Gastrocnemius medialis (tissue), 4 donors: ENCODE data around the gene GABBR1. TPM values are rescaled to one million over a fixed set of nuclear protein-coding genes. Genes with fewer than 3 reads are reported as not detected.

Experiments
- ATAC-seq, 2 donors: fragments of 150-250 bp; one replicate each; pipeline ENCODE4 v1.9.1; 2016
- DNase-seq, 2 donors: peaks; one replicate each; pipeline ENCODE4 v3.0.0-alpha.2; 2019
- H3K27ac ChIP-seq, 4 donors: fragments of 200-600 bp; sonication (generic); 1 replicate in 1 of 4; 2 replicates in 3 of 4; pipeline ENCODE4 v1.5.1; 2016 to 2018; ENCODE audit warnings: mild to moderate bottlenecking in 2 of 4, moderate library complexity in 1 of 4
- H3K27me3 ChIP-seq, 3 donors: fragments of 200-600 bp; sonication (generic) in 2 of 3; 1 replicate in 1 of 3; 2 replicates in 2 of 3; pipeline versions ENCODE4 v1.5.1 to v1.6.0; 2016 to 2019; ENCODE audit warnings: mild to moderate bottlenecking in 1 of 3, moderate library complexity in 1 of 3
- H3K36me3 ChIP-seq, 2 donors: fragments of 200-600 bp; sonication (generic) in 1 of 2; one replicate each; pipeline ENCODE4 v1.5.1; 2017 to 2018
- H3K4me1 ChIP-seq, 2 donors: fragments of 200-600 bp; sonication (generic) in 1 of 2; one replicate each; pipeline ENCODE4 v1.5.1; 2016 to 2017; ENCODE audit warnings: mild to moderate bottlenecking in 2 of 2
- H3K4me3 ChIP-seq, 4 donors: fragments of 200-600 bp; sonication (generic) in 3 of 4; 1 replicate in 1 of 4; 2 replicates in 3 of 4; pipeline ENCODE4 v1.5.1; 2016 to 2019; ENCODE audit warnings: mild to moderate bottlenecking in 2 of 4
- H3K9me3 ChIP-seq, 3 donors: fragments of 200-600 bp; sonication (generic) in 2 of 3; 1 replicate in 1 of 3; 2 replicates in 2 of 3; pipeline ENCODE4 v1.5.1; 2016 to 2019
- CTCF ChIP-seq, 5 experiments: fragments of 450-650 bp in 3 of 5; fragments of 200-600 bp in 2 of 5; sonication (generic) in 2 of 5; IDR thresholded peaks in 4 of 5; conservative IDR thresholded peaks in 1 of 5; 1 replicate in 4 of 5; 2 replicates in 1 of 5; pipeline ENCODE4 v1.5.1; 2016 to 2019; ENCODE audit warnings: antibody characterized with exemption in 5 of 5, mild to moderate bottlenecking in 3 of 5, moderate library complexity in 3 of 5
- POLR2A ChIP-seq, 2 donors: fragments of 450-650 bp; IDR thresholded peaks; one replicate each; pipeline ENCODE4 v1.6.1; 2017; ENCODE audit warnings: antibody characterized with exemption in 2 of 2, mild to moderate bottlenecking in 2 of 2, moderate library complexity in 2 of 2
- in situ Hi-C, 4 donors: fragments of 200-750 bp; cut with MboI; loops; one replicate each; pipeline versions ENCODE4 v1.15.0 to v1.8.0; 2017; ENCODE audit warnings: low sequenced_read_pairs in 4 of 4
- intact Hi-C: fragments of 100-400 bp; cut with DNase I; formaldehyde crosslinking; loops from one replicate; pipeline ENCODE4 v1.15.1; 2023; ENCODE audit warnings: low total_unique reads
- total RNA-seq, 4 donors: library from RNA; depleted of rRNA; stranded (reverse); fragments of >200 nt; gene quantifications; one replicate each; pipeline versions ENCODE4 v1.1.0 to v1.2.3, GENCODE V29; 2016

Gene GABBR1
- 1 to 10 TPM; 1.0 to 3.8 (median 3.1) TPM for total RNA-seq

DNA sequence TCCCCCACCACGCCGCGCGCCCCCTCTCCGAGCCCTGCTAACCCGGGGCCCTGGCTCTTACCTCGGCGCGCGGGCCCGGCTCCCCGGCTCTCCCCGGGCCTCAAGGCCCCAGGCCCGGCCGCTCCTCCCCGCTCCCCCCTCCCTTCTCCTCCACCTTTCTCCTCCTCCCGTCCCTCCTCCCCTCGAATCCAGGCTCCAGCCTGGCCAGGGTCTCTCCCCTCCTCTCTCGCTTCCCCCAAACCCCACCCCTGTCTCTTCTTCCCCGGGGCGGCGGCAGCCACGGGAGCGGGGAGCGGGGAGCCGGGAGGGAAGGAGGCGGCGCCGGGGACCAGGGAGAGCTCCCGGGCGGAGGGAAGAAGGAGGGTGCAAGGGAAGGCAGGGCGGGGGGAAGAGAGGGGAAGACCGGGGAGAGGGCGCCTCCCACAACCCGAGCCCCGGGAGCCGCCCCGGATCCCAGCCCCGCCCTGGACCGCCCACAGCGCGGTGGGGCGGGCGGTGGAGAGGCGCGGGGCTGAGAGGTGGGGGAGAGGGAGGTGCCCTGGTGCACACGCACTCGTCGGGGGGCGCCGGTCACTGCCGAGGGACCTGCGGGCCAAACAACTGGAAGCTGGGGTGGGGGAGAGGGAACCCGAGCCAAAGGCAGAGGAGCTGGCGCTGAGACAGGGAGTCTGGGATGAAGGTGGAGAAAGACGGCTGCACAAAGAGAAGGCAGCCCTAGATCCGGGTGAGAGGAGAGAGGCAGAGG, at the start of gene GABBR1:
Gene GABBR1, minus strand, starts transcription at position 395 of the 745 bp plus-strand sequence. CDS start 798 bp downstream, outside the sequence.
- Histone ChIP-seq H3K36me3 (no peaks in the 10 kb centered on the region), H3K9me3 (no peaks in the 10 kb centered on the region), H3K27me3 (peaks cover 35 to 49% (median 37%) of the 10 kb centered on the region in 3 donors), H3K4me3 (peak within 1 kb of the TSS; percentile 60 to 79 (median 74)), H3K4me1 (peaks cover 4 to 15% of the 10 kb centered on the region in 2 donors), H3K27ac (peak within 1 kb of the TSS; percentile 51 to 78 (median 76))
- in situ Hi-C loops (no loop called here), intact Hi-C loops (no loop called here)
- peak; percentile 74 to 78 for ATAC-seq
- peak; percentile 51 to 60 for DNase-seq
- TF ChIP-seq CTCF (IDR thresholded peaks at IDR 0.05 in 4 of 5, conservative IDR thresholded peaks at IDR 0.05 in 1 of 5) (no peak), POLR2A (IDR thresholded peaks at IDR 0.05) (peak; percentile 14 to 30)

DNA sequence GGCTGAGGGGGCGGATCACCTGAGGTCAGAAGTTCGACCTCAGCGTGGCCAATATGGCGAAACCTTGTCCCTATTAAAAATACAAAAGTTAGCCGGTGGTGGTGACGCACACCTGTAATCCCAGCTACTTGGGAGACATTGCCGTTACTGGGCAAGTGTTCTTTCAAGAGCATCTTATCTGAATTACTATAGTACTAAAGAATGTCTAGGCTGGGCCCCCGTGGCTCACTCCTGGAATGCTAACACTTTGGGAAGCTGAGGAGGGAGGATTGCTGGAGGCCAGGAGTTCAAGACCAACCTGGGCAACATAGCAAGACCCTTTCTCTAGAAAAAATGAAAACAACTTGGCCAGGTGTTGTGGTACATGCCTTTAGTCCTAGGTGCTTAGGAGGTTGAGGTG, 48.8 kb upstream of the GABBR1 start:
- peaks cover 0 to 7% (median 0%) of the 10 kb centered on the region in 3 donors for H3K27me3 ChIP-seq
- H3K36me3 ChIP-seq = no peaks in the 10 kb centered on the region
- in situ Hi-C loops = no loop called here
- no peak for ATAC-seq
- no peaks in the 10 kb centered on the region for H3K4me1 ChIP-seq
- no peak for DNase-seq
- no peak overlapping the region for H3K4me3 ChIP-seq
- H3K9me3 ChIP-seq = no peaks in the 10 kb centered on the region
- intact Hi-C loops = no loop called here
- no peak overlapping the region for H3K27ac ChIP-seq
- TF ChIP-seq POLR2A (IDR thresholded peaks at IDR 0.05) (no peak), CTCF (IDR thresholded peaks at IDR 0.05 in 4 of 5, conservative IDR thresholded peaks at IDR 0.05 in 1 of 5) (no peak)

GRCh38 chr6:29680904-29681303, 47.9 kb upstream of the GABBR1 start, which contains the start of gene ZFP57:
ZFP57 (minus strand) TSS chr6:29681152; CDS start chr6:29677003, 4,149 bp downstream.
- intact Hi-C loops = no loop called here
- in situ Hi-C loops = no loop called here
- ATAC-seq = no peak
- Histone ChIP-seq H3K4me1 (no peaks in the 10 kb centered on the region), H3K4me3 (no peak within 1 kb of the TSS), H3K27me3 (peaks cover 0 to 7% (median 0%) of the 10 kb centered on the region in 3 donors), H3K9me3 (no peaks in the 10 kb centered on the region), H3K36me3 (no peaks in the 10 kb centered on the region), H3K27ac (no peak within 1 kb of the TSS)
- no peak for DNase-seq
- TF ChIP-seq POLR2A (IDR thresholded peaks at IDR 0.05) (no peak), CTCF (IDR thresholded peaks at IDR 0.05 in 4 of 5, conservative IDR thresholded peaks at IDR 0.05 in 1 of 5) (no peak)

GRCh38 chr6:29680416-29680815, 47.4 kb upstream of the GABBR1 start:
- intact Hi-C loops (no loop called here), in situ Hi-C loops (no loop called here)
- DNase-seq = no peak
- TF ChIP-seq CTCF (IDR thresholded peaks at IDR 0.05 in 4 of 5, conservative IDR thresholded peaks at IDR 0.05 in 1 of 5) = no peak
- TF ChIP-seq POLR2A (IDR thresholded peaks at IDR 0.05) = no peak
- Histone ChIP-seq H3K4me3 (no peak overlapping the region), H3K36me3 (no peaks in the 10 kb centered on the region), H3K9me3 (no peaks in the 10 kb centered on the region), H3K4me1 (no peaks in the 10 kb centered on the region), H3K27me3 (peaks cover 0 to 7% (median 0%) of the 10 kb centered on the region in 3 donors), H3K27ac (no peak overlapping the region)
- ATAC-seq = no peak
